Measurements from ENCODE around the gene INPP5F.
"Not testable (repeated sequence)": the region's sequence is repeated elsewhere in the genome, so short reads cannot be mapped to it uniquely, and the experiment has no call there.

Gene INPP5F

DNA sequence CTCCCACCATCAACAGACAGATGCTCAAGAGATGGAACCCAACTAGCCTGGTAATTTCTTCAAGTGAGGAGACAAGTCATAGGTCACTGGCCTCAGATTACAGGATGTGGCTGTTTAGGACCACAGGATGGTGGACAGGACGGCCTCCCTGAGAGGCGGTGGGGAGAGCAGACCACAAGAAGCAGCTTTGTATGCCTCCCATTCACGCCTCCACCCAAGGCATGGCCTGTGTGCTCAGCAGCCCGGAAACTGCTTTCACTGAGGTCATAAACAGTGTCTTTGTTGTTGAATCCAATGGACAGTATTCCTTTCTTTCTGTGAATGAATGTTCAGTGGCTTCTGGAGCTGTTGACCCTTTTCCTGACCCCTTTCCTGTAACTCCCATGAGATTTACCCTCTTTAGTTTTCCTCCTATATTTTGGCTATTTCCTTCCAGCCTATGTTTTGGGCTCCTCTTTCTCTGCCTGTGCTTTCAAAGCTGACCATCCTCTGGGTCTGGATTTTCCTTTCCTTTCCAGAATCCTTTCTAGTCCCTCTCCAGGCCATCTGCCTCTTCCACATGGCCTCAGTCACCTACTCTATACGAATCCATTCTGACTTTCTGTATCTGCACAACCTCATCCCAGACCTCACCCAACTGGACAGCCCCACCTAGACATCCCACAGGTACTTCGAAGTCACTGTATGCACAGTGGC is 32.4 kb upstream of the INPP5F start:
- Mint-ChIP-seq H3K27me3 (ENCODE audit: low read depth) (no peaks in the 10 kb centered on the region), H3K36me3 (ENCODE audit: low read depth) (no peaks in the 10 kb centered on the region), H3K4me3 (no peak overlapping the region), H3K9me3 (peaks cover 5% of the 10 kb centered on the region), H3K27ac (no peak overlapping the region), H3K4me1 (ENCODE audit: low read depth) (peaks cover 8% of the 10 kb centered on the region)

DNA sequence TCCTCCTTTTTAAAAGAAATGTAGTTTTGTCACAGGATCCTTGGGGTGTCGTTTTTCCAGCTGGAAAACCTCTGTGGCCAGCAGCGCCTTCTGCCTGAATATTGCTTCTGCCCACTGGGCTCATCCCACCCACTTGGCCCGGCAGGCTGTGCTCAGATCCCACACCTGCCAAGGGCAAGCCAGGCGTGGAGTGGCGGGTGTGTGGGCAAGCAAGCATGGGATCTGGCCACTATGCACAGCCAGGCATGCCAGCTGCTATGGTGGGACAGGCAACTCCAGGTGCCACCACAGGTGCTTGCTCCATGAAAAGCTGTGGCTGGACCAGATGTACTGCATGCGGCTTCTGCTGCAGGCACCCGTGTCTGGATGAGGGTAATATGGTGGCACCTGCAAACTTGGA is 31.2 kb upstream of the INPP5F start:
- H3K27me3 Mint-ChIP-seq (ENCODE audit: low read depth) = no peaks in the 10 kb centered on the region
- no peaks in the 10 kb centered on the region for H3K36me3 Mint-ChIP-seq (ENCODE audit: low read depth)
- H3K27ac Mint-ChIP-seq = no peak overlapping the region
- H3K4me3 Mint-ChIP-seq = no peak overlapping the region
- H3K9me3 Mint-ChIP-seq = peaks cover 5% of the 10 kb centered on the region
- H3K4me1 Mint-ChIP-seq (ENCODE audit: low read depth) = peaks cover 5% of the 10 kb centered on the region

DNA sequence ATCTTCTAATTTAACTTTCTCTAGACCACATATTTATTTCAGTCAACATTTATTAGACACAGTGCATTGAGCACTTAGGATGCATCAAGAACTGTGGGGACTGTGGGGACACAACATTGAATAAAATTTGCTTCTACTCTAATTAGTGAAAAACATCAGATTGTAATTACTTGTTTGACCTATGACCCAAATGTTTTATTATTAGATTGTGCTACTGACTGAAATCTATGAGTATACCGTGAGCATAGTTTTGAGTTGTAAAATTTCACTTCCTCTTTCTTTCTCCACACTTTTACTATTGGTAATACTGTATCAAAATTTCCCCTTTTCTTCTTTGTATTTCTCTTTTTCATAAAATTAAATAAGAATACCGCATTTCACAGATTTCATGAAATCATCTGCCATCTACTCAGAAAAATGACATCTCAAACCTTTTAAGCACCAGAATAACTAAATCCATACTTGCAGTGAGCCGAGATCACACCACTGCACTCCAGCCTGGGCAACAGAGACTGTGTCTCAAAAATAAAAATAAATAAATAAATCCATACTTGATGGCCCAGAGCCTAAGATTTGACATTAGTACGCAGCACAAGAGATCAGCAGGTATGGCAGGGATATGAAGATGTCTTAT is 25.4 kb upstream of the INPP5F start:
- Mint-ChIP-seq H3K36me3 (ENCODE audit: low read depth) (peaks cover 7% of the 10 kb centered on the region), H3K27me3 (ENCODE audit: low read depth) (peaks cover 4% of the 10 kb centered on the region), H3K4me3 (no peak overlapping the region), H3K9me3 (peaks cover 9% of the 10 kb centered on the region), H3K27ac (no peak overlapping the region), H3K4me1 (ENCODE audit: low read depth) (peaks cover 24% of the 10 kb centered on the region)

DNA sequence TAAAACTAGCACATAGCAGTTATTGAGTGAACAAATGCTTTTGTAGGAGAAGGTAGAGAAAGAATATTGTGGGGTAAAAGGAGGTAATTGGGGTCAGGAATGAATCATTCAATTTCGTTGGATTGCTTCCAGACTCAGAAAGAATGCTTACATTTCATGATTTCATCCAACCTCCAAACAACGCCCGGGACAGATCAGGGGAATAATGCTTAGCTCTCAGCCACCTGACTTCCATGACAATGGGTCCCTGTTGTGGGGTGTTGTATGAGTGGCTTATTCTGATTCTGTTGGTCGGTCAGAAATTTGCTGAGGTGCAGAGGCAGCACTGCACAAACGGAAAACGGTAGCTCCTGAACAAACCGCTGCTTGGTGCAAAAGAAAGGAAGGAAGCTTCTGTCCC is 24.0 kb upstream of the INPP5F start:
- H3K27me3 Mint-ChIP-seq (ENCODE audit: low read depth) = peaks cover 4% of the 10 kb centered on the region
- H3K36me3 Mint-ChIP-seq (ENCODE audit: low read depth) = peaks cover 17% of the 10 kb centered on the region
- no peak overlapping the region for H3K27ac Mint-ChIP-seq
- no peak overlapping the region for H3K4me3 Mint-ChIP-seq
- peaks cover 34% of the 10 kb centered on the region for H3K4me1 Mint-ChIP-seq (ENCODE audit: low read depth)
- H3K9me3 Mint-ChIP-seq = peaks cover 15% of the 10 kb centered on the region

DNA sequence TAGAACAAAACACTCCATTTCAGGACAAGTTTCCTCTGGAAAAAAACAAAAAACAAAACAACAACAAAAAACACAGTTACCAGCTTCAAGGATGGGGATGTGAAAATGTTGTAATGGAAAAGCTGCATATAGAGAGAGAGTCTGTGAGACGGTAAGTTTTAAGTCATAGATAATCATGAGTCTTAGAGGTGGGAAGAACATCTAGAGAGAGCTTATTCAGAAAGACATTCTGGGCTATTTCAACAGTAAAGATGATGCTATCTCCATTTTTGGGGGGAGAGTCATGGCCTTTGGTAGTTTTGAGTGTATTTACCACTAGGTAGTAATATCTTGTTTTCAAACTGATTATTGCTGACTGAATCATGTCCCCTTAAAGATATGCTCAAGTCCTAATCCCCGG is 23.3 kb upstream of the INPP5F start:
- Mint-ChIP-seq H3K4me1 (ENCODE audit: low read depth) (peaks cover 38% of the 10 kb centered on the region), H3K9me3 (peaks cover 22% of the 10 kb centered on the region), H3K36me3 (ENCODE audit: low read depth) (peaks cover 22% of the 10 kb centered on the region), H3K4me3 (no peak overlapping the region), H3K27ac (no peak overlapping the region), H3K27me3 (ENCODE audit: low read depth) (peaks cover 4% of the 10 kb centered on the region)

DNA sequence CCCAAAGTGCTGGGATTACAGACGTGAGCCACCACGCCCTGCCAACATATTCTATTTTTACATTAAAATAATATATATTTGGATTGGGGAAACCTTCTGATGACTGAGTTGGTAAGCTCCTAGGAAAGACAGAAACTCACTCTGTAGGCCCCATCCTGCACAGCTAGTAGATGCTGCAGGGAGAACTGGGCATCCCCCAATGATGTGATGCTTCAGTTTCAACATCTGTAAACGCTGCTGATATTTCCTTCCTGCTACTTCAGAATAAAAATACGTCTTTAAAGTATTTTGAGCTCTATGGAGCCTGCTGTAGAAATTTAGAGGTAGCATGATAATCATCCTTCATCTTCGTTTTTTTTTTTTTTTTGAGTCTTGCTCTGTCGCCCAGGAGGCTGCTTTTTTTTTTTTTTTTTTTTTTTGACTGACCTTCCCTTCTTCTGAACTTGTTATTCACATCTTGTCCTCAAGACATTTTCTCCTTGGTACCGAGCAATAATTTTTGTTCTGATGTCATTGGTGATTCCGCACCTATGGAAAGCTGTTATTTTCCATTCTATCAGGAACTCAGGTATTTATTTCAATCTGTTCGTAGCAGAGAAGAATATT is 21.8 kb upstream of the INPP5F start:
- Mint-ChIP-seq H3K9me3 (peaks cover 27% of the 10 kb centered on the region), H3K4me3 (peak overlapping the region; percentile 51), H3K27ac (peak overlapping the region; percentile 89), H3K4me1 (ENCODE audit: low read depth) (peaks cover 39% of the 10 kb centered on the region), H3K36me3 (ENCODE audit: low read depth) (peaks cover 22% of the 10 kb centered on the region), H3K27me3 (ENCODE audit: low read depth) (peaks cover 4% of the 10 kb centered on the region)

DNA sequence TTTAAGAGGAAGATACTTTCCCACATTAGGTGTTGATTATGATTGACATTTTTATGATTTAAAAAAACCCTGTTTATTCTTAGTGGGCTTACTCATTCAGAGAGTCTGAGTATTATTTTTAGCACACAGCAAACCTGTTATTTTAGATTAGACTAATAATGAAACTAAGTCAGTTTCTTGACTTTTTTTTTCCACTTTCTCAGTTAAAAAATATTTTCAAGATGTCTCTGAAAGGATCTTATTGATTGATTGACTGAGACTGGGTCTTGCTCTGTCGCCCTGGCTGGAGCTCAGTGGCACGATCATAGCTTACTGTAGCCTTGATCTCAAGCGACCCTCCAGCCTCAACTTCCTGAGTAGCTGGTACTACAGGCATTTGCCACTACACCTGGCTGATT is 20.4 kb upstream of the INPP5F start:
- peak overlapping the region; percentile 89 for H3K27ac Mint-ChIP-seq
- peaks cover 41% of the 10 kb centered on the region for H3K4me1 Mint-ChIP-seq (ENCODE audit: low read depth)
- peak overlapping the region; percentile 51 for H3K4me3 Mint-ChIP-seq
- H3K9me3 Mint-ChIP-seq = peaks cover 34% of the 10 kb centered on the region
- H3K36me3 Mint-ChIP-seq (ENCODE audit: low read depth) = peaks cover 26% of the 10 kb centered on the region
- H3K27me3 Mint-ChIP-seq (ENCODE audit: low read depth) = peaks cover 4% of the 10 kb centered on the region

DNA sequence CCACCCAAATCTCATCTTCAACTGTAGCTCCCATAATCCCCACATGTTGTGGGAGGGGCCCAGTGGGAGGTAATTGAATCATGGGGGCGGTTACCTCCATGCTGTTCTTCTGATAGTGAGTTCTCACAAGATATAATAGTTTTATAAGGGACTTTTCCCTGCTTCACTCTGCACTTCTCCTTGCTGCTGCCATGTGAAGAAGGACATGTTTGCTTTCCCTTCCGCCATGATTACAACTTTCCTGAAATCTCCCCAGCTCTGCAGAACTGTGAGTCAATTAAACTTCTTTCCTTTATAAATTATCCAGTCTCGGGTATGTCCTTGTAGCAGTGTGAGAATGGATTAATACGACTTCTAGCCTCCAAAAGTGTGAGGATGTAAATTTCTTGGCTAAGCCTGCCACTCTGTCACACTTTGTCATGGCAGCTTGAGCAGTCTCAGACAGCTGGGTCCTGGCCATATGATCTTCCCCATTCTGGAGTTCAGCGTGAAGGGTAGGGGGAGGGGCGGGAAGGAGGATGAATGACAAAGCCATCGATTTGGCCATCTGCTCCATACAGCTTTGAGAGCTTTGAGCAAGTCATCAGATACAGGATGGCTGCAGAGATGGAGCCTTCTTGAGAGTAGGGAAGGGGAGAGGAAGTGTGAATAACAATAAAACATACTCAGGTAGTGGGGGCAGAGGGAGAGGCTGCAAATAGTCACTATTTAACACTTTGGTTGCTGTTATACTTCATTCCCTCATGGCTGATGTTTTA is 19.1 kb upstream of the INPP5F start:
- H3K36me3 Mint-ChIP-seq (ENCODE audit: low read depth) = peaks cover 25% of the 10 kb centered on the region
- H3K9me3 Mint-ChIP-seq = peaks cover 42% of the 10 kb centered on the region
- H3K27me3 Mint-ChIP-seq (ENCODE audit: low read depth) = no peaks in the 10 kb centered on the region
- H3K27ac Mint-ChIP-seq = no peak overlapping the region
- H3K4me1 Mint-ChIP-seq (ENCODE audit: low read depth) = peaks cover 40% of the 10 kb centered on the region
- H3K4me3 Mint-ChIP-seq = no peak overlapping the region

DNA sequence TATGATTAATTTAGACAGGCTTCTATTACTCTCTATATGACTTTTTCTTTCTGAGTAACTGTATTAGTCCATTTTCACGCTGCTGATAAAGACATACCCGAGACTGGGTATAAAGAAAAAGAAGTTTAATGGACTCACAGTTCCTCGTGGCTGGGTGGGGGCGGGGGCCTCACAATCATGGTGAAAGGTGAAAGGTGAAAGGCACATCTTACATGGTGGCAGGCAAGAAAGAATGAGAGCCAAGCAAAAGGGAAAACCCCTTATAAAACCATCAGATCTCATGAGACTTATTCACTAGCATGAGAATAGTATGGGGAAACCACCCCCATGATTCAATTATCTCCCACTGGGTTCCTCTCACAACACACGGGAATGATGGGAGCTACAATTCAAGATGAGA is 18.5 kb upstream of the INPP5F start:
- Mint-ChIP-seq H3K9me3 (peaks cover 42% of the 10 kb centered on the region), H3K27ac (peak overlapping the region; percentile 39), H3K4me1 (ENCODE audit: low read depth) (peaks cover 40% of the 10 kb centered on the region), H3K36me3 (ENCODE audit: low read depth) (peaks cover 27% of the 10 kb centered on the region)
- not testable (repeated sequence) for H3K27me3 Mint-ChIP-seq (ENCODE audit: low read depth); H3K4me3 Mint-ChIP-seq

DNA sequence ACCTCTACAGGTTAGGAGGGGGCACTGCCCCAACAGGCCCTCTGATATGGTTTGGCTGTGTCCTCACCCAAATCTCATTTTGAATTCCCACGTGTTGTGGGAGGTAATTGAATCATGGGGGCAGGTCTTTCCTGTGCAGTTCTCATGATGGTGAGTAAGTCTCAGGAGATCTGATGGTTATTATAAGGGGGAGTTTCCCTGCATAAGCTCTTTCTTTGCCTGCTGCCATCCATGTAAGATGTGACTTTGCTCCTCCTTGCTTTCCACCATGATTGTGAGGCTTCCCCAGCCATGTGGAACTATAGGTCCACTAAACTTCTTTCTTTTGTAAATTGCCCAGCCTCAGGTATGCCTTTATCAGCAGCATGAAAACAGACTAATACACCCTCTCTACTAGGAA is 14.9 kb upstream of the INPP5F start:
- H3K4me1 Mint-ChIP-seq (ENCODE audit: low read depth) = peaks cover 17% of the 10 kb centered on the region

DNA sequence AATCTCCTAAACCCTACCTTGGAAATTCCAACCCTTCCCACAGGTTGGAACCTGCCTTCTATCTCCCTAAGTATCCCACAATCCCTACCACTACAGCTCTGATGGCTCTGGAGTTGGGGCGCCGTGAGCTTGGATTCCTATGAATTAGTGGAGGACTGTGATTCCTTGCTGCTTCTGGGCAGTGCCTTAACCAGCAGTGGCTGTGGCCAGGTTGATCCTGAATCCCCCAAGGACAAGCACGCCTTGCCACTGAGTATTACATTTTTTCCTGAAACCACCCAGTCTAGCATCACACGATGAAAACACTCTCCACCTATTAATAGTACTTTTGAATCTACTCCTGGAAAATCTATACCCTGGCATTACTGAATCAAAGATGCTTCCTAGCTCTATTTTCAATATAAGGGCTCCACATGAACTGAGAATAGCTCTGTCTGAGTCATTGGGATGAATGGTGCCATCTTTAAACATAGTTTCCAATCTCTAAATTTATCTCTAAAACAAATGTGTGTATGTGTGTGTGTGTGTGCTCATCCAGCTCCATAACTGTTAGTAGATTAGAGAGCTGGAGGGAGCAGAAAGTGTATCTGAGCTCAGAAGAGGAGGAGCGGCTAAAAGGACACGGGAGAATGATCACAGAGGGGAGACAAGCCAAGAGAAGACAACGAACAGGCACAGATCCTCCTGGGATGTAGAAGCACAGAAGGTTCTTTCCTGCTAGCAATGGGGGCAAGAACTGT is 11.9 kb upstream of the INPP5F start:
- Mint-ChIP-seq H3K27ac (no peak overlapping the region), H3K27me3 (ENCODE audit: low read depth) (peaks cover 4% of the 10 kb centered on the region), H3K4me3 (no peak overlapping the region), H3K9me3 (peaks cover 16% of the 10 kb centered on the region), H3K36me3 (ENCODE audit: low read depth) (peaks cover 6% of the 10 kb centered on the region), H3K4me1 (ENCODE audit: low read depth) (peaks cover 6% of the 10 kb centered on the region)

More for the DNA sequence above, 14.9 kb upstream of the INPP5F start:
- not testable (repeated sequence) for H3K4me3 Mint-ChIP-seq; H3K27ac Mint-ChIP-seq; H3K27me3 Mint-ChIP-seq (ENCODE audit: low read depth)
- H3K36me3 Mint-ChIP-seq (ENCODE audit: low read depth) = peaks cover 19% of the 10 kb centered on the region
- H3K9me3 Mint-ChIP-seq = peaks cover 37% of the 10 kb centered on the region

DNA sequence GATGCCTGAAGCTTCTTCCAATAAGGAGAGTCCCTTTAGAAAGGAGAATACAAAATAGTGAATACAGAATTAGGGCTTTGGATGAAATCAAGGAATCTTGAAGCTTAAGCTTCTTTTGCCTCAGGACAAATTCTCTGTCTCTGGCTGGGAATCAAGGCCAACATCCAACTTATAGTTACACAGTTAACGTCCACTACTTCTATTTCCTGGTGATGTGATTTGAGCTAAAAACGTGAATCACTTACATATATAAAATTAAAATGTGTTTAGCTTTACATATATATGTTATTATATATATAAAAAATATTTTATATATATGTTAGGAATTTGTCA is 11.4 kb upstream of the INPP5F start:
- peaks cover 6% of the 10 kb centered on the region for H3K36me3 Mint-ChIP-seq (ENCODE audit: low read depth)
- H3K4me1 Mint-ChIP-seq (ENCODE audit: low read depth) = peaks cover 3% of the 10 kb centered on the region

DNA sequence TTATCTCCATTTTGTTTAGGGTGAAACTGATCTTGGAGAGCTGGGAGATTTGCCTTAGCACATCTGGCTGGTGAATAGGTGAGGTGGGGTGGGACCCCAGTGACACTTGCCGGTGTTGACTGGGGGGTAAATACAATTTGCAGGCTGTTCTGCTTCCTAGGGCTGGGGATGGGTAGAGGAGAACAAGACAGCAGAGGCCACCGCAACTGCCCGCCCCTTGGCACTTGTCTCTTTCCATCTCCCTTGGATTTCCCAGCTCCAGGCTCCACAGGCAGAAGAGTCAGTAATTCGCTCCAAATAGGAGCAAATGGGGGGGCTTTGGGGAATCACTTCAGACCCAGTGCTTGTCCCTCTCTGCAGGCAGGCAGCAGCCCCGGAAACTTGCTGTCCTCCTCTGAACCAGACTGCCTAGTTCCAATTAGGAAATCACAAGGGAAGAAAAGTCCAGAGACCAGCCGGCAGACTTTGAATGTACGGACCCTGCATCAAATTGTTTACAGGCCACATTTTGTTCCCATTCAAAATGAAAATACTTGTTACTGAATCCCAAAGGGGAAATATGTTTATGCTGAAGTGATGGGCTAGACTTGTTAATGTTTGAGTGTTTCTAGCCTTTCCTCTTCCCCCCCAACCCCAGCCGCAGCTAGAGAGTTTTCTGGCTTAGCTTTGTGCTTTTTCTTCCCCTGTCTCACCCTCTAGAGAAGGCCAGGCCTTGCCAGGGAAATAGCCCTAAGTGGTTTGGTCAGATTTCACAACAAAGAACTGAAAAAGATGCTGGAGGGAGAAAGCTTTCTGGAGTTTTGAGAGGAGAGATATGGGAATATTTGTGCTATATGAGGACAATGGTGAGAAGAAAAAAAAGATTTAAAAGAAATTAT is 10.0 kb upstream of the INPP5F start:
- H3K27ac Mint-ChIP-seq = no peak overlapping the region
- peaks cover 4% of the 10 kb centered on the region for H3K27me3 Mint-ChIP-seq (ENCODE audit: low read depth)
- H3K4me3 Mint-ChIP-seq = no peak overlapping the region
- peaks cover 4% of the 10 kb centered on the region for H3K9me3 Mint-ChIP-seq
- H3K36me3 Mint-ChIP-seq (ENCODE audit: low read depth) = peaks cover 3% of the 10 kb centered on the region
- no peaks in the 10 kb centered on the region for H3K4me1 Mint-ChIP-seq (ENCODE audit: low read depth)

More for the DNA sequence above, 11.4 kb upstream of the INPP5F start:
- Mint-ChIP-seq H3K9me3 (peaks cover 13% of the 10 kb centered on the region), H3K4me3 (no peak overlapping the region), H3K27me3 (ENCODE audit: low read depth) (peaks cover 4% of the 10 kb centered on the region), H3K27ac (no peak overlapping the region)
